RWPE1 (cell line): ENCODE data around the gene NFIB.

Source experiments
- CTCF ChIA-PET: fragments of 350-600 bp; sonication (Branson Sonifier 250); formaldehyde crosslinking; extraction: SDS; loops from one replicate; lab custom pipeline; 2021; lab: Yijun Ruan, JAX
- POLR2A ChIA-PET: fragments of 400-600 bp; formaldehyde crosslinking; extraction: SDS; loops from one replicate; lab custom pipeline; 2020; ENCODE audit warnings: antibody characterized with exemption; ENCODE audit not compliant: low non-redundant PET; lab: Yijun Ruan, JAX
- DNase-seq: peaks from one replicate; pipeline ENCODE4 v3.0.0; 2012; ENCODE audit warnings: low spot score
- H3K27ac ChIP-seq: fragments of 450-650 bp; 2 replicates; pipeline ENCODE4 v1.5.1; 2017
- CTCF ChIP-seq: fragments of 450-650 bp; conservative IDR thresholded peaks from 2 replicates; pipeline ENCODE4 v1.5.1; 2017; ENCODE audit warnings: low read depth, mild to moderate bottlenecking

Gene NFIB

GRCh38 chr9:14322211-14323082, 8.5 kb upstream of the NFIB start:
- DNase-seq = peak; percentile 80
- ChIA-PET CTCF (no interaction called here), POLR2A (no interaction called here)
- H3K27ac ChIP-seq = peak overlapping the region; percentile 98
- TF ChIP-seq CTCF = peak; percentile 28

DNA sequence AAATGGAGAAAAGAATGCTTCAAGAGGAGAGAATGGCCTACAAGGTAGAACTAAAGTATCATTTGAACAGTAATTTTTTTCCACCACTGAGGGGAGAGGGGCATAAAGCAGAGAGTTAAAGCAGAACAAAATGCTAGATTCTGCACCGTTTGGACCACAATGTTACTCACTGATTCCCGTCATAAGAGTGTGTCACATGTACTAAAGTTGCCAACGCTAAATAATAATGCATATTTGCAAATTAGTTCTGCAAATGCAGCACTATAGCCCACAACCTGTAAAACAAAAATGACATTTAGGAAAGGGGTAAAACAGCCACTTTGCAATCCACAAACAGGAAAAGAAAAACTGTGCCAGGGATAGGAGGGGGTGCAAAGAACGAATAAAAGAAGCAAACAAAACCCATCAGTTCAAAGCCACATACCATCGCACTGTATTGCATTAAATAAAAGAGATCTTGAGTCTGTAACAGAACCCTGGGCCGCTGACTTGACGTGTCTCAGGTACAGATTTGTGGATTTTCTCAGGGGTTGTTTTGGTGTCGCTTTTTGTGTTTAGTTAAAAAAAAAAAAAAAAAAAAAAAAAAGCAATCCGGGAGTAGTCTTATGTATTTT, 7.7 kb upstream of the NFIB start:
- H3K27ac ChIP-seq = peak overlapping the region; percentile 98
- ChIA-PET CTCF (no interaction called here), POLR2A (no interaction called here)
- no peak for DNase-seq
- TF ChIP-seq CTCF = no peak

DNA sequence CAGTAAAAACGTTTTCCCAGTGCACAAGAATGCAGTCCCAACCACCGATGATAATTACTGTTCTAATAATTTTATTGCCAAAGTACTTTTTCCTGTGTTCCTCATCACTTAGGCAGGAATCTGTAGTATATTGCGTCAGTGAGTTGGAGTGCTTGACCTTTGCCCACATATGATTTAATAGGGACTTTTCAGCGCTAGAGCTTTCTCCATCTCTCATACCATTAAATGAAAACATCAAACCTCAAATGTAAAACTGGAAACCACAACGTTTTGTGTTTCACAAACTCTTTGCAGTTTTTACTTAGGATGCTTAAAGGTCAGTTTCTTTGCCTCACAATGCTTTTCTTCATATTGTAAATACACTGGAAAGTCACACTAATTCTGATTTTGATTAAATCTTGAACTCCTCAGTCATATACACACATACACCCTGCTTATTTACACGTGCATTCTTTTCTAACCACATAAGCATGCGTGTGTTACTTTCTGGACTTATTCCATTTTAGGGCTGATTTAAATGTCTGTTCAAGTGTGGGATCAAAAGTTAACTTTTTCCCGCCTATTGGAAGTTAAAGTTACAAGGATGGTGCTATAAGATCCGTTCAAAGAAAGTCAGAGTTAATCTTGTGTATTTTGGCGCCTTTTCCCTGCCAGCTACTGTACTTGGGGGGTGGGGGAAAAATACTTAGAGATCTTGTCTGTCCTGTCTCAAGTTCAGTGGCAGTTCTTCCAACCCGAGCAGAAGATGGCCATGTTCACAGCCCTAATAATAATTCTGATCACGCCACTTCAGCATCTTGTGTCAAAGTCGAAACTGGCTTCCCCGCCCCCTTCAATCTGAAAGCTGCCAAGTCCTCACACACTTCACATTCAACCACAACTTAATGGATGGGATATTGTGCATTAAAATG, 6.6 kb upstream of the NFIB start:
- peak; percentile 40 for DNase-seq
- ChIA-PET POLR2A (no interaction called here), CTCF (no interaction called here)
- peak overlapping the region; percentile 53; the same call in 1 of the 2 replicates for H3K27ac ChIP-seq
- TF ChIP-seq CTCF = no peak

- ChIA-PET POLR2A (no interaction called here), CTCF (no interaction called here)
- H3K27ac ChIP-seq = no peak overlapping the region
- DNase-seq = no peak
- no peak for TF ChIP-seq CTCF
Measured at GRCh38 chr9:14318934-14319580, 5.1 kb upstream of the NFIB start.

GRCh38 chr9:14318361-14318760, 4.4 kb upstream of the NFIB start:
- no peak for DNase-seq
- no peak overlapping the region for H3K27ac ChIP-seq
- no peak for TF ChIP-seq CTCF
- ChIA-PET CTCF (interaction anchor here (1.1 kb wide), 1 partner anchor 28 kb away, joined by 3 read pairs; no protein-coding TSS in a partner anchor), POLR2A (no interaction called here)
